Naive thymus-derived CD4-positive, alpha-beta T cell (primary cell): ENCODE results near the gene ZRANB2. TPM values are rescaled to one million over a fixed set of nuclear protein-coding genes. Genes with fewer than 3 reads are reported as not detected.

Source experiments
- ATAC-seq: fragments of 150-1000 bp; cut with Tn5 transposase; 2 replicates; pipeline ENCODE4 v1.10.0; 2021; ENCODE audit warnings: mild to moderate bottlenecking, moderate library complexity
- CTCF ChIA-PET: fragments of 350-600 bp; sonication (Branson Sonifier 250); formaldehyde crosslinking; loops from one replicate; lab custom pipeline; 2021; ENCODE audit warnings: antibody characterized with exemption; lab: Charles Lee
- POLR2A ChIA-PET: fragments of 350-600 bp; sonication (Branson Sonifier 250); formaldehyde crosslinking; loops from one replicate; lab custom pipeline; 2021; ENCODE audit warnings: antibody characterized with exemption, inconsistent platforms; lab: Charles Lee
- DNase-seq, 9 donors: peaks; one replicate each; pipeline versions ENCODE4 v3.0.0 to v3.0.0-alpha.2; 2020 to 2022; ENCODE audit warnings: mixed read lengths in 1 of 9
- H3K27ac ChIP-seq: one replicate; pipeline ENCODE4 v1.7.0; 2013; ENCODE audit warnings: mild to moderate bottlenecking, low read depth, low read length, moderate library complexity
- H3K27me3 ChIP-seq, 2 donors: one replicate each; pipeline ENCODE4 v1.7.0; 2013; ENCODE audit warnings: low read length in 2 of 2, mild to moderate bottlenecking in 2 of 2, moderate library complexity in 2 of 2; ENCODE audit not compliant: control insufficient read depth in 2 of 2, insufficient read depth in 2 of 2
- H3K36me3 ChIP-seq, 3 experiments: 1 replicate in 2 of 3; 2 replicates in 1 of 3; pipeline ENCODE4 v1.7.0; 2013; ENCODE audit warnings: low read length in 3 of 3, mild to moderate bottlenecking in 3 of 3, moderate library complexity in 1 of 3; ENCODE audit not compliant: insufficient read depth in 3 of 3, control insufficient read depth in 2 of 3
- H3K4me1 ChIP-seq, 2 donors: one replicate each; pipeline ENCODE4 v1.7.0; 2013; ENCODE audit warnings: low read length in 2 of 2, mild to moderate bottlenecking in 2 of 2, moderate library complexity in 1 of 2; ENCODE audit not compliant: control insufficient read depth in 2 of 2, insufficient read depth in 2 of 2
- H3K4me3 ChIP-seq: 2 replicates; pipeline ENCODE4 v1.7.0; 2013; ENCODE audit warnings: mild to moderate bottlenecking, low read length
- H3K9me3 ChIP-seq, 3 experiments: 1 replicate in 2 of 3; 2 replicates in 1 of 3; pipeline ENCODE4 v1.7.0; 2013; ENCODE audit warnings: low read length in 3 of 3; ENCODE audit not compliant: control insufficient read depth in 2 of 3
- H3K27ac Mint-ChIP-seq, 9 donors: one replicate each; pipeline ENCODE4 v1.8.0; 2020 to 2022; ENCODE audit warnings: mixed read lengths in 9 of 9, mild to moderate bottlenecking in 8 of 9, moderate library complexity in 5 of 9, inconsistent platforms in 2 of 9
- H3K27me3 Mint-ChIP-seq, 5 donors: one replicate each; pipeline ENCODE4 v1.8.0; 2021 to 2022; ENCODE audit warnings: mixed read lengths in 5 of 5, mild to moderate bottlenecking in 1 of 5
- H3K36me3 Mint-ChIP-seq, 5 donors: one replicate each; pipeline ENCODE4 v1.8.0; 2020 to 2022; ENCODE audit warnings: mixed read lengths in 5 of 5, mild to moderate bottlenecking in 3 of 5, inconsistent platforms in 1 of 5
- H3K4me1 Mint-ChIP-seq, 7 donors: one replicate each; pipeline ENCODE4 v1.8.0; 2020 to 2022; ENCODE audit warnings: mixed read lengths in 7 of 7, mild to moderate bottlenecking in 3 of 7, inconsistent platforms in 1 of 7
- H3K4me3 Mint-ChIP-seq, 10 donors: one replicate each; pipeline ENCODE4 v1.8.0; 2020 to 2022; ENCODE audit warnings: mild to moderate bottlenecking in 10 of 10, mixed read lengths in 10 of 10, moderate library complexity in 6 of 10, inconsistent platforms in 2 of 10
- H3K9me3 Mint-ChIP-seq, 11 donors: one replicate each; pipeline ENCODE4 v1.8.0; 2020 to 2022; ENCODE audit warnings: mixed read lengths in 11 of 11, mild to moderate bottlenecking in 4 of 11, inconsistent platforms in 1 of 11, moderate library complexity in 1 of 11
- intact Hi-C, 2 donors: fragments of 100-400 bp; cut with micrococcal nuclease; formaldehyde crosslinking; loops; one replicate each; pipeline ENCODE4 v1.15.1; 2023
- polyA plus RNA-seq, 2 donors: library from polyadenylated mRNA; unstranded; fragments of 300-500 nt; fragmentation: Illumina TruSeq; gene quantifications; one replicate each; pipeline ENCODE4 v1.2.3, GENCODE V29; 2021
- total RNA-seq, 6 experiments: library from RNA in 5 of 6; stranded (reverse) in 5 of 6; gene quantifications; 1 replicate in 5 of 6; 2 replicates in 1 of 6; pipeline ENCODE4 v1.2.3 and lab custom pipeline; 2021 to 2026

ZRANB2 gene
- total and polyA plus RNA-seq, 7 experiments from 2014 or later: 31.1 to 167 (median 93.3) TPM

DNA sequence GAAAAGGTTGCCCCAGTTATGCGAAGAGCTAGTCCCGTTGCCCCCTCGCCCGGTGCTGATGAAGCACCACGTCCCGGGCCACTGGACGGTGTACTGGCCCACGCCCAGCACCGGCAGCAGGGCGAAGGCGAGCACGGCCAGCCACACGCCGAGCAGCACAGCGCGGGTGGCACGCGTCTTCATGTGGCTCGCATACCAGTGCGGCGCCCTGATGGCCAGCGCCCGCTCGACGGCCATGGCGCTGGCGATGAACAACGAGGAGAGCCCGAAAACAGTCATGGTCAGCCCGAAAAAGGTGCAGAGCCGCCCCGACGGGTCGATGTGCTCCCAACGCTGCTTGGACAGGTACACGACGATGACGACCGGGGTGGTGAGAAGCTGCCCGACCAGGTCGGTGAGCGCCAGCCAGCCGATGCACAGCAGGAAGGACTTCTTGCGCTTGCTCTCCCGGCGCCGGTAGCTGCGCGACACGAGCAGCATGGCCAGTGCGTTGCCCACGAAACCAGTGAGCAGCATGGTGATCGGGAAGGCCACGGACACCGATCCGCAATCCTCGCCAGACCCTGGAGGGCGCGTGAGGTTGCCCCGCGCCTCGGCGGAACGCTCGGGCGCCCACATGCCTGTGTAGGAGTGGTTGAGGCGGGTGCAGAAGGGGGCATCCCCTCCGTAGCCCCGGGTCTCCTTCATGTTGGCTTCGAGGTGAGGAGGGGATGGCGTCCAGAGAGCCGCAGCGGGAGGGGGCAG lies 33.8 kb downstream of the ZRANB2 start:
- CTCF ChIA-PET: no interaction called here
- peaks cover 0 to 3% (median 0%) of the 10 kb centered on the region in 11 donors for H3K9me3 Mint-ChIP-seq

GRCh38 chr1:71045463-71046028 lies 35.3 kb downstream of the ZRANB2 start:
- intact Hi-C loops: loop anchor here in 1 of 2 donors (5.0 kb wide), 1 partner anchor 1237 kb away; the partner anchor contains the start of gene NEGR1
- Histone ChIP-seq H3K9me3 (no peaks in the 10 kb centered on the region), H3K4me3 (no peak overlapping the region), H3K4me1 (peaks cover 0 to 5% of the 10 kb centered on the region in 2 donors), H3K27me3 (peaks cover 16% of the 10 kb centered on the region in 2 donors), H3K36me3 (no peaks in the 10 kb centered on the region), H3K27ac (no peak overlapping the region)
- Mint-ChIP-seq H3K9me3 (peaks cover 0 to 3% (median 0%) of the 10 kb centered on the region in 11 donors), H3K4me3 (peak overlapping the region; percentile 12 to 87 (median 40)), H3K4me1 (peaks cover 6 to 27% (median 20%) of the 10 kb centered on the region in 7 donors), H3K27me3 (peaks cover 39 to 63% (median 56%) of the 10 kb centered on the region in 5 donors), H3K36me3 (no peaks in the 10 kb centered on the region), H3K27ac (no peak overlapping the region)
- POLR2A ChIA-PET: no interaction called here
- CTCF ChIA-PET: no interaction called here
- no peak for DNase-seq
- ATAC-seq: no peak

More for the DNA sequence above, 33.8 kb downstream of the ZRANB2 start:
- H3K36me3 Mint-ChIP-seq: no peaks in the 10 kb centered on the region
- Histone ChIP-seq H3K27ac (no peak overlapping the region), H3K4me1 (peaks cover 0 to 5% of the 10 kb centered on the region in 2 donors), H3K9me3 (no peaks in the 10 kb centered on the region), H3K36me3 (no peaks in the 10 kb centered on the region), H3K4me3 (peak overlapping the region; percentile 55), H3K27me3 (peaks cover 16% of the 10 kb centered on the region in 2 donors)
- H3K4me1 Mint-ChIP-seq: peaks cover 6 to 27% (median 20%) of the 10 kb centered on the region in 7 donors
- no peak overlapping the region for H3K27ac Mint-ChIP-seq
- DNase-seq (peak in 7 of 9 donors; percentile 7 to 45 (median 25)), ATAC-seq (peak; percentile 56)
- H3K4me3 Mint-ChIP-seq: peak overlapping the region; percentile 82 to 87 (median 85)
- POLR2A ChIA-PET: no interaction called here
- intact Hi-C loops: loop anchor here in 1 of 2 donors (5.0 kb wide), 1 partner anchor 1235 kb away; the partner anchor contains the start of gene NEGR1
- peaks cover 34 to 59% (median 41%) of the 10 kb centered on the region in 5 donors for H3K27me3 Mint-ChIP-seq

GRCh38 chr1:71044833-71045232 lies 36.0 kb downstream of the ZRANB2 start:
- ATAC-seq: no peak

DNA sequence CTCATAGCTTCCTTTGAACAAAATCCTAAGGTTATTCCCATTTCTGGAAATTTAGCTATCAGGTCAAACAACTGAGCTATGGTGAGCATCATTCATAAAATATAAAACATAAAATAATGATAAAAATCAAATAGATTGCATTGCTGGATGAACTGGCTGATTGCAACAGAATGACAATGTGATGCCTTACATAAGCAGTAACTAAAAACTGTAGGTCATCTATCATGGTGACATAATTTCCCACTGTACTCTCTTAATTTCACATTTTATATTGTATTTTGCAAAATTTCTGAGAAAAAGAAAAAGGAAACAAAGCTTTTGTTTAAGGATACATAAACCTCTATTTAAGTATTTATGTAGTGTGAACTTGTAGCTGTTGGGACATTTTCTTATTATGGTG lies 37.8 kb downstream of the ZRANB2 start:
- no peak for ATAC-seq
- no peak for DNase-seq
- intact Hi-C loops: no loop called here
- ChIA-PET POLR2A (no interaction called here), CTCF (no interaction called here)
- H3K36me3 ChIP-seq: no peaks in the 10 kb centered on the region
- no peaks in the 10 kb centered on the region for H3K36me3 Mint-ChIP-seq
- H3K27me3 ChIP-seq: peaks cover 9 to 16% of the 10 kb centered on the region in 2 donors
- peaks cover 55 to 62% (median 59%) of the 10 kb centered on the region in 5 donors for H3K27me3 Mint-ChIP-seq
- H3K27ac Mint-ChIP-seq: no peak overlapping the region
- H3K27ac ChIP-seq: no peak overlapping the region
- H3K9me3 Mint-ChIP-seq: peaks cover 0 to 3% (median 0%) of the 10 kb centered on the region in 11 donors
- H3K4me3 ChIP-seq: no peak overlapping the region
- H3K9me3 ChIP-seq: no peaks in the 10 kb centered on the region
- H3K4me1 ChIP-seq: peaks cover 0 to 5% of the 10 kb centered on the region in 2 donors
- H3K4me3 Mint-ChIP-seq: no peak overlapping the region
- H3K4me1 Mint-ChIP-seq: peaks cover 3 to 23% (median 14%) of the 10 kb centered on the region in 7 donors

More at GRCh38 chr1:71044833-71045232, 36.0 kb downstream of the ZRANB2 start:
- intact Hi-C loops: loop anchor here in 1 of 2 donors (5.0 kb wide), 1 partner anchor 1237 kb away; the partner anchor contains the start of gene NEGR1
- peaks cover 46 to 61% (median 58%) of the 10 kb centered on the region in 5 donors for H3K27me3 Mint-ChIP-seq
- ChIA-PET CTCF (no interaction called here), POLR2A (no interaction called here)
- Histone ChIP-seq H3K9me3 (no peaks in the 10 kb centered on the region), H3K4me3 (no peak overlapping the region), H3K27me3 (peaks cover 16% of the 10 kb centered on the region in 2 donors), H3K4me1 (peaks cover 0 to 5% of the 10 kb centered on the region in 2 donors), H3K27ac (no peak overlapping the region), H3K36me3 (no peaks in the 10 kb centered on the region)
- H3K4me1 Mint-ChIP-seq: peaks cover 4 to 25% (median 18%) of the 10 kb centered on the region in 7 donors
- H3K9me3 Mint-ChIP-seq: peaks cover 0 to 3% (median 0%) of the 10 kb centered on the region in 11 donors
- H3K27ac Mint-ChIP-seq: no peak overlapping the region
- DNase-seq: no peak
- no peaks in the 10 kb centered on the region for H3K36me3 Mint-ChIP-seq
- no peak overlapping the region for H3K4me3 Mint-ChIP-seq

DNA sequence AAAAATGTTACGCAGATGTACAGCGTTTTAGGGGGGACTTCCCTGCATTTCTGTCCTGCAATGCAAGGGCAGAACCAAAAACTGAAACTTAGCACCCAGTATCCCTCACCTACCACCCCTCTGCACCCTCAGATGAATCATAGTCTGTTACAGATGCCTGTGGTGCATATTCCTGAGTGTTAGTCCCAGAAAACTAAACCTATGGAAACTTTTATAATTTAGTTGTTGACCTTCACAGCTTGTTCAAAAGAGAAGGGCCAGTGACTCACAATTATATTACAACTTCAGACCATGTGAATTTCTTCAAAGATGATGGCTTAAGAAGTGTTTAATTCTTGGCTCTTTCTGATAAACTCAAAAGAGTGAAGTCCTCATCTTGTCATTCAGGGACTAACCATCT lies 39.0 kb downstream of the ZRANB2 start:
- Histone ChIP-seq H3K4me3 (no peak overlapping the region), H3K27me3 (peaks cover 9 to 15% of the 10 kb centered on the region in 2 donors), H3K4me1 (peaks cover 0 to 4% of the 10 kb centered on the region in 2 donors), H3K9me3 (no peaks in the 10 kb centered on the region), H3K36me3 (no peaks in the 10 kb centered on the region), H3K27ac (no peak overlapping the region)
- Mint-ChIP-seq H3K27me3 (peaks cover 44 to 57% (median 53%) of the 10 kb centered on the region in 5 donors), H3K9me3 (peaks cover 0 to 3% (median 0%) of the 10 kb centered on the region in 11 donors), H3K36me3 (no peaks in the 10 kb centered on the region), H3K4me3 (no peak overlapping the region), H3K4me1 (peaks cover 0 to 14% (median 7%) of the 10 kb centered on the region in 7 donors), H3K27ac (no peak overlapping the region)
- POLR2A ChIA-PET: no interaction called here
- intact Hi-C loops: no loop called here
- DNase-seq (no peak), ATAC-seq (no peak)
- CTCF ChIA-PET: no interaction called here

DNA sequence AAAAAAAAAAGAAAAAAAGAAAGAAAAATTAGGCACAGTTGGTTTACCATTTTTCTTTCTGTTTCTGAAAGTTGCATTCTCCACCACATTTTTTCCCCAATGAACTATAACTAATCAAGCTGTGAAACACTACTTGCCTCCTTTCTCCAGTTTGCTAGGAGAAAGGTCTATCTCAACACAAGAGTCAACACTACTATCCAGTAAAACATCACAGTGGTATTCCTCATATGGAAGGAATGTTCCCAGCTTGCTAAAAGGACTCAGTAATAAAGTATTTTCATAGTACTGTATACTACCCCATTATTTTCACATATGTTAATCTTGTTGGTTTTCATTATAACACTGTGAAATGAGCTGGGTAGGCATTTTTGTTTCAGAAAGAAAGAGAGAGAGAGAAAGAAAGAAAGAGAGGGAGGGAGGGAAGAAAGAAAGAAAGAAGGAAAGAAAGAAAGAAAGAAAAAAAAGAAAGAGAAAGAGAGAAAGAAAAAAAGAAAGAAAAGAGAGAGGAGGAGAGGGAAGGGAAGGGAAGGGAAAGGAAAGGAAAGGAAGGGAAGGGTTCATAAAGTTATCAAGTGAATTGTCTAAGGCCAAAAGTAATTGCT lies 41.1 kb downstream of the ZRANB2 start:
- ChIA-PET CTCF (no interaction called here), POLR2A (no interaction called here)
- Mint-ChIP-seq H3K27me3 (peaks cover 35 to 50% (median 45%) of the 10 kb centered on the region in 5 donors), H3K36me3 (peaks cover 0 to 3% (median 0%) of the 10 kb centered on the region in 5 donors), H3K9me3 (no peaks in the 10 kb centered on the region), H3K4me1 (no peaks in the 10 kb centered on the region), H3K4me3 (no peak overlapping the region), H3K27ac (no peak overlapping the region)
- DNase-seq (no peak), ATAC-seq (no peak)
- H3K9me3 ChIP-seq: no peaks in the 10 kb centered on the region
- intact Hi-C loops: no loop called here
- H3K36me3 ChIP-seq: no peaks in the 10 kb centered on the region
- no peaks in the 10 kb centered on the region for H3K4me1 ChIP-seq
- H3K27ac ChIP-seq: no peak overlapping the region
- no peaks in the 10 kb centered on the region for H3K27me3 ChIP-seq
- no peak overlapping the region for H3K4me3 ChIP-seq
